Transverse colon (tissue), 4 donors: ENCODE data around the gene SLC6A13. TPM values are rescaled to one million over a fixed set of nuclear protein-coding genes. Genes with fewer than 3 reads are reported as not detected.

Experiments
- DNase-seq: peaks from one replicate; pipeline ENCODE4 v3.0.0-alpha.2; 2019
- H3K27ac ChIP-seq, 4 donors: fragments of 200-600 bp; sonication (generic); 2 replicates each; pipeline ENCODE4 v1.5.1; 2016 to 2018; ENCODE audit warnings: inconsistent platforms in 4 of 4
- H3K27me3 ChIP-seq: fragments of 200-600 bp; sonication (generic); 2 replicates; pipeline ENCODE4 v1.5.1; 2017; ENCODE audit warnings: inconsistent platforms
- H3K36me3 ChIP-seq, 4 donors: fragments of 200-600 bp; sonication (generic); 2 replicates each; pipeline ENCODE4 v1.5.1; 2017 to 2019; ENCODE audit warnings: inconsistent platforms in 4 of 4
- H3K4me1 ChIP-seq, 4 donors: fragments of 200-600 bp; sonication (generic); 2 replicates each; pipeline ENCODE4 v1.5.1; 2017 to 2020; ENCODE audit warnings: inconsistent platforms in 4 of 4
- H3K4me3 ChIP-seq, 4 donors: fragments of 200-600 bp; sonication (generic); 1 replicate in 1 of 4; 2 replicates in 3 of 4; pipeline versions ENCODE4 v1.5.1 to v1.6.1; 2017 to 2019; ENCODE audit warnings: inconsistent platforms in 4 of 4
- H3K9me3 ChIP-seq, 2 donors: fragments of 200-600 bp; sonication (generic); 2 replicates each; pipeline ENCODE4 v1.5.1; 2017 to 2019; ENCODE audit warnings: inconsistent platforms in 2 of 2
- EP300 ChIP-seq: sonication (generic); formaldehyde crosslinking; IDR thresholded peaks from one replicate; pipeline ENCODE4 v1.6.1; 2017; ENCODE audit warnings: antibody characterized with exemption, low read depth
- POLR2A ChIP-seq: fragments of 450-650 bp; IDR thresholded peaks from one replicate; pipeline ENCODE4 v1.6.1; 2016; ENCODE audit warnings: antibody characterized with exemption, mild to moderate bottlenecking, moderate library complexity
- POLR2AphosphoS5 ChIP-seq, 3 donors: sonication (generic); formaldehyde crosslinking; IDR thresholded peaks; one replicate each; pipeline ENCODE4 v1.6.1; 2016; ENCODE audit warnings: antibody characterized with exemption in 3 of 3
- WGBS, 2 donors: methylation state at CpG; one replicate each; pipeline ENCODE4 v1.1.5; 2018; ENCODE audit warnings: low coverage in 1 of 2; 5-methylcytosine and 5-hydroxymethylcytosine counted together
- in situ Hi-C, 4 donors: fragments of 200-750 bp; cut with MboI; loops; one replicate each; pipeline versions ENCODE4 v1.15.0 to v1.15.1; 2017; ENCODE audit warnings: low sequenced_read_pairs in 3 of 4, low pct_ligation_motif_present in 1 of 4, low pct_unique_long_range_greater_than_20kb in 1 of 4
- intact Hi-C: fragments of 100-400 bp; cut with DNase I; formaldehyde crosslinking; loops from one replicate; pipeline ENCODE4 v1.15.1; 2023; ENCODE audit warnings: low total_unique reads
- total RNA-seq, 4 donors: library from RNA; depleted of rRNA; stranded (reverse); fragments of >200 nt; gene quantifications; one replicate each; pipeline ENCODE4 v1.1.0, GENCODE V29; 2016
- TF ChIP-seq, protein P1 (sequence below), 5 experiments: fragments of 200-600 bp in 3 of 5; fragments of 450-650 bp in 2 of 5; sonication (generic) in 3 of 5; IDR thresholded peaks; 1 replicate in 2 of 5; 2 replicates in 3 of 5; pipeline ENCODE4 v1.5.1; 2016 to 2017; ENCODE audit warnings: antibody characterized with exemption in 5 of 5, inconsistent platforms in 3 of 5, mild to moderate bottlenecking in 2 of 5, moderate library complexity in 1 of 5

The SLC6A13 gene
- total RNA-seq, 4 donors from 2014 or later, result not detected

DNA sequence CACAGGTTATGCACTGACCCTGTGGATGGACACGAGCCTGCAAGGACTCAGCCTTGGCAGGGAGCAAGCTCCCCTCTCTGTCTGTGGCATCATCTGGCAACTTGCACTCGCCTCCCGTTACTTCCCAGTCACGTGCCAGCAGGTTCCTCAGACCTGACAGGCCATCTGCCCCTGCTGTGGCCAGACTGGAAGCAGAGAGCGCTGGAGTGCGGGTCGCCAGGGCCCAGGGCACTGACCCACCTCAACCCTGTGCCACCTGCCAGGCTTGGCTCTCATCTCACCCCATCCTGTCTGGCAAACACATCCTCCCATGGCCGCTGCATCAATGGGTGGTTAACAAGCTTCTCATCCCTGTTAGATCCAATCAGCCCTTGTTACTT is 77.1 kb downstream of the SLC6A13 start:
- Histone ChIP-seq H3K9me3 (no peaks in the 10 kb centered on the region), H3K4me3 (no peak overlapping the region), H3K36me3 (no peaks in the 10 kb centered on the region), H3K27me3 (no peaks in the 10 kb centered on the region), H3K27ac (no peak overlapping the region), H3K4me1 (peaks cover 3 to 9% (median 6%) of the 10 kb centered on the region in 4 donors)
- in situ Hi-C loops, result no loop called here
- no peak for DNase-seq
- WGBS, 2 donors, result 75% methylated on average over 6 of the region's 8 CpGs; no CpG with 5 or more reads in 1 of the 2 donors
- TF ChIP-seq EP300 (no peak), POLR2AphosphoS5 (IDR thresholded peaks at IDR 0.05) (no peak), POLR2A (no peak)
- TF ChIP-seq, protein P1, sequence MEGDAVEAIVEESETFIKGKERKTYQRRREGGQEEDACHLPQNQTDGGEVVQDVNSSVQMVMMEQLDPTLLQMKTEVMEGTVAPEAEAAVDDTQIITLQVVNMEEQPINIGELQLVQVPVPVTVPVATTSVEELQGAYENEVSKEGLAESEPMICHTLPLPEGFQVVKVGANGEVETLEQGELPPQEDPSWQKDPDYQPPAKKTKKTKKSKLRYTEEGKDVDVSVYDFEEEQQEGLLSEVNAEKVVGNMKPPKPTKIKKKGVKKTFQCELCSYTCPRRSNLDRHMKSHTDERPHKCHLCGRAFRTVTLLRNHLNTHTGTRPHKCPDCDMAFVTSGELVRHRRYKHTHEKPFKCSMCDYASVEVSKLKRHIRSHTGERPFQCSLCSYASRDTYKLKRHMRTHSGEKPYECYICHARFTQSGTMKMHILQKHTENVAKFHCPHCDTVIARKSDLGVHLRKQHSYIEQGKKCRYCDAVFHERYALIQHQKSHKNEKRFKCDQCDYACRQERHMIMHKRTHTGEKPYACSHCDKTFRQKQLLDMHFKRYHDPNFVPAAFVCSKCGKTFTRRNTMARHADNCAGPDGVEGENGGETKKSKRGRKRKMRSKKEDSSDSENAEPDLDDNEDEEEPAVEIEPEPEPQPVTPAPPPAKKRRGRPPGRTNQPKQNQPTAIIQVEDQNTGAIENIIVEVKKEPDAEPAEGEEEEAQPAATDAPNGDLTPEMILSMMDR (IDR thresholded peaks at IDR 0.05), result no peak
- intact Hi-C loops, result no loop called here

DNA sequence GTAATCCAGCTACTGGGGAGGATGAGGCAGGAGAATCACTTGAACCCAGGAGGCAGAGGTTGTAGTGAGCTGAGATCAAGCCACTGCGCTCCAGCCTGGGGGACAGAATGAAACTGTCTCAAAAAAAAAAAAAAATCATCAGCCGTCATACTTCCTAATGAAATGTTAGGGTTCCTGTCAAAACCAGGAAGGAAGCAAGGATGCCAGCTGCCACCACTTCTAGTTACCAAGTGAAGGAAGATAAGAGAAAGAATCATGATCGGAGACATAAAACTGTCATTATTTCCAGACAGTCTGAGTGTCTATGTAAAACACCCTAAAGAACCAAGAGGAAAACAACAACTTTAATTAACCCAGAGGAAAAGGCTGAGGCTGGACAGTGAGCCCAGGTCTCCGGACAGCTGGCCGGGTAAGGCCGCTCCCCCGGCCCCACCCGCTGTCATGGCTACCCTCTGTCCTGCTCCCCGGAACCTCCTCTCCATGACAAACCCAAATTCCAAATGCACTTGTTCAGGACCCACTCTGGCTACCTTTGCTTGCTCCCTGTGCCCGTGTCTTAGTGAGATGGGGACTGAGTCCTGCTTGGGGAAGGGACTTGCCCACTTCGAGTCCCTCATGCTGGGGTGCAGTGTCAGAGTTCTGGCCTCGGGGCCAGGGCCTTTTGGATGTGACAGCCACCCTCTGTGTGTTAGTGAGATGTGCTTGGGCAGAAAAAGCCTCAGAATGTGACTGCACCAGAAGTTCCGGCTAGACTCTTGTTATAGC is 77.6 kb downstream of the SLC6A13 start:
- no peak for DNase-seq
- no peaks in the 10 kb centered on the region for H3K36me3 ChIP-seq
- in situ Hi-C loops, result no loop called here

GRCh38 chr12:182381-182892 is 80.2 kb downstream of the SLC6A13 start:
- TF ChIP-seq EP300 (no peak), POLR2A (no peak), POLR2AphosphoS5 (IDR thresholded peaks at IDR 0.05) (no peak)
- TF ChIP-seq, protein P1 (IDR thresholded peaks at IDR 0.05), result no peak
- H3K36me3 ChIP-seq, result no peaks in the 10 kb centered on the region
- intact Hi-C loops, result no loop called here
- H3K4me1 ChIP-seq, result no peaks in the 10 kb centered on the region
- WGBS, 2 donors, result 66% methylated on average over 9 of the region's 10 CpGs; no CpG with 5 or more reads in 1 of the 2 donors
- no peak overlapping the region for H3K27ac ChIP-seq
- no peaks in the 10 kb centered on the region for H3K27me3 ChIP-seq
- H3K9me3 ChIP-seq, result no peaks in the 10 kb centered on the region
- DNase-seq, result no peak
- in situ Hi-C loops, result no loop called here
- no peak overlapping the region for H3K4me3 ChIP-seq

More for the DNA sequence above, 77.6 kb downstream of the SLC6A13 start:
- no peak overlapping the region for H3K4me3 ChIP-seq
- TF ChIP-seq EP300 (no peak), POLR2AphosphoS5 (IDR thresholded peaks at IDR 0.05) (no peak), POLR2A (no peak)
- TF ChIP-seq, protein P1 (IDR thresholded peaks at IDR 0.05), result no peak
- H3K4me1 ChIP-seq, result peaks cover 3 to 9% (median 6%) of the 10 kb centered on the region in 4 donors
- H3K9me3 ChIP-seq, result no peaks in the 10 kb centered on the region
- intact Hi-C loops, result no loop called here
- no peaks in the 10 kb centered on the region for H3K27me3 ChIP-seq
- H3K27ac ChIP-seq, result no peak overlapping the region
- WGBS, 2 donors, result 73 to 83% methylated on average over 2 to 13 of the region's 13 CpGs

DNA sequence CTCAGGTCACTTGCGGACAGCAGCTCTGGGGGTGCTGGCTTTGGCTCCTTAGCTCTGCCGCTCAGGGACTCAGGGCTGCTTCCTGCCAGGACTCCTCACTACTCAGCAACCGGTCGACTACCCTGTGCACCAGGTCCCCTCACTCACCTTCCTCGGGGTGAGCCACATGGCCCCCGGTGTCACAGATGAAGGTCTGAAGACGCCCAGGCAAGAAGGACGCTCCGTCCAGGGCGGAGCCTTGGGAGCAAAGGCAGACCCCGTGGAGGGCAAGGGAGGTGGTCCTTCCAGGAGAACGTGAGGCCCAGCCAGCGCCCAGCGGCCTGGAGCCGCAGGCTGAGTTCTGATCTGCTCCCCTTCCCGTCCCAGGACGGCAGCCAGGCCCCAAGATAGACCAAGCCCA is 80.7 kb downstream of the SLC6A13 start:
- no peak for DNase-seq
- no peak overlapping the region for H3K4me3 ChIP-seq
- no peak for TF ChIP-seq POLR2A
- no peak for TF ChIP-seq EP300
- TF ChIP-seq POLR2AphosphoS5 (IDR thresholded peaks at IDR 0.05), result no peak
- TF ChIP-seq, protein P1 (IDR thresholded peaks at IDR 0.05), result no peak
- WGBS, 2 donors, result 90% methylated on average over 17 of the region's 17 CpGs; no CpG with 5 or more reads in 1 of the 2 donors
- intact Hi-C loops (no loop called here), in situ Hi-C loops (no loop called here)
- peaks cover 0 to under 1% (median 0%) of the 10 kb centered on the region in 4 donors for H3K4me1 ChIP-seq
- no peaks in the 10 kb centered on the region for H3K36me3 ChIP-seq
- no peaks in the 10 kb centered on the region for H3K9me3 ChIP-seq
- H3K27me3 ChIP-seq, result no peaks in the 10 kb centered on the region
- no peak overlapping the region for H3K27ac ChIP-seq
